Neural progenitor cell (in vitro differentiated cells): ENCODE results near the gene CDK5RAP2. TPM values are rescaled to one million over a fixed set of nuclear protein-coding genes. Genes with fewer than 3 reads are reported as not detected.
A peak's percentile ranks its signal among the peaks of the same experiment; 100 is the strongest.
"Not testable (repeated sequence)": the region's sequence is repeated elsewhere in the genome, so short reads cannot be mapped to it uniquely, and the experiment has no call there.

ENCODE experiments used
- DNase-seq: peaks from one replicate; pipeline ENCODE4 v3.0.0-alpha.2; 2016; ENCODE audit warnings: low spot score
- H2AFZ ChIP-seq: fragments of 200-600 bp; sonication (generic); replicated peaks from 2 replicates; pipeline ENCODE4 v1.6.1; 2016; ENCODE audit warnings: antibody characterized with exemption
- H3F3A ChIP-seq: fragments of 200-600 bp; sonication (generic); 2 replicates; pipeline ENCODE4 v1.6.1; 2016; ENCODE audit warnings: antibody characterized with exemption, low read depth
- H3K27ac ChIP-seq: fragments of 200-600 bp; sonication (generic); 2 replicates; pipeline ENCODE4 v1.5.1; 2016; ENCODE audit warnings: mild to moderate bottlenecking
- H3K27me3 ChIP-seq: fragments of 200-600 bp; sonication (generic); 2 replicates; pipeline ENCODE4 v1.6.1; 2016; ENCODE audit warnings: mild to moderate bottlenecking, moderate library complexity
- H3K36me3 ChIP-seq: fragments of 200-600 bp; sonication (generic); 2 replicates; pipeline ENCODE4 v1.5.1; 2016
- H3K4me1 ChIP-seq: fragments of 200-600 bp; sonication (generic); 2 replicates; pipeline ENCODE4 v1.6.1; 2016; ENCODE audit warnings: mixed run types
- H3K4me2 ChIP-seq: fragments of 200-600 bp; sonication (generic); 2 replicates; pipeline ENCODE4 v1.6.1; 2016
- H3K4me3 ChIP-seq: fragments of 200-600 bp; sonication (generic); 2 replicates; pipeline ENCODE4 v1.5.1; 2016
- H3K79me2 ChIP-seq: fragments of 200-600 bp; sonication (generic); 2 replicates; pipeline ENCODE4 v1.6.1; 2016; ENCODE audit warnings: low read depth
- H3K9ac ChIP-seq: fragments of 200-600 bp; sonication (generic); 2 replicates; pipeline ENCODE4 v1.6.1; 2016
- H3K9me3 ChIP-seq: fragments of 200-600 bp; sonication (generic); 2 replicates; pipeline ENCODE4 v1.5.1; 2016; ENCODE audit warnings: low read depth
- H4K20me1 ChIP-seq: fragments of 200-600 bp; sonication (generic); 2 replicates; pipeline ENCODE4 v1.6.1; 2016; ENCODE audit warnings: low read depth
- H3K27ac Mint-ChIP-seq: 3 replicates; pipeline ENCODE4 v1.8.0; 2021; ENCODE audit warnings: mixed read lengths
- H3K27me3 Mint-ChIP-seq: 2 replicates; pipeline ENCODE4 v1.8.0; 2022; ENCODE audit warnings: low read depth, mild to moderate bottlenecking, inconsistent platforms, moderate library complexity, mixed read lengths; ENCODE audit not compliant: insufficient read depth
- H3K36me3 Mint-ChIP-seq: 3 replicates; pipeline ENCODE4 v1.8.0; 2021; ENCODE audit warnings: mixed read lengths
- H3K4me1 Mint-ChIP-seq: 3 replicates; pipeline ENCODE4 v1.8.0; 2021; ENCODE audit warnings: mixed read lengths
- H3K4me3 Mint-ChIP-seq: 3 replicates; pipeline ENCODE4 v1.8.0; 2021; ENCODE audit warnings: mild to moderate bottlenecking, moderate library complexity, mixed read lengths
- H3K9me3 Mint-ChIP-seq: 3 replicates; pipeline ENCODE4 v1.8.0; 2020; ENCODE audit warnings: mixed read lengths
- CTCF ChIP-seq: fragments of 200-600 bp; sonication (generic); IDR thresholded peaks from 2 replicates; pipeline ENCODE4 v1.5.1; 2017; ENCODE audit warnings: antibody characterized with exemption, mild to moderate bottlenecking
- EZH2 ChIP-seq: fragments of 200-600 bp; sonication (generic); IDR thresholded peaks from 2 replicates; pipeline ENCODE4 v1.6.1; 2017; ENCODE audit warnings: antibody characterized with exemption, mild to moderate bottlenecking, moderate library complexity
- EZH2phosphoT487 ChIP-seq: fragments of 200-600 bp; sonication (generic); IDR thresholded peaks from 2 replicates; pipeline ENCODE4 v1.6.1; 2017; ENCODE audit warnings: antibody characterized with exemption
- total RNA-seq: library from RNA; depleted of rRNA; stranded (reverse); fragments of >200 nt; gene quantifications from 2 replicates; pipeline ENCODE4 v1.2.3, GENCODE V29; 2015; ENCODE audit warnings: low replicate concordance

CDK5RAP2 gene
- total RNA-seq, 1 donor from 2014 or later, result 62.5 TPM

GRCh38 chr9:120532475-120532874, 47.5 kb downstream of the CDK5RAP2 start:
- peaks cover 59% of the 10 kb centered on the region for H3K36me3 Mint-ChIP-seq
- no peaks in the 10 kb centered on the region for H3K27me3 Mint-ChIP-seq
- H3K4me3 Mint-ChIP-seq, result no peak overlapping the region

GRCh38 chr9:120531683-120532300, 48.2 kb downstream of the CDK5RAP2 start:
- no peaks in the 10 kb centered on the region for H3K4me1 Mint-ChIP-seq
- Histone ChIP-seq H2AFZ (no peak overlapping the region), H4K20me1 (peaks cover 11% of the 10 kb centered on the region), H3F3A (peaks cover 7% of the 10 kb centered on the region), H3K4me1 (peaks cover 14% of the 10 kb centered on the region), H3K36me3 (peaks cover 34% of the 10 kb centered on the region), H3K4me3 (no peak overlapping the region), H3K79me2 (no peaks in the 10 kb centered on the region), H3K4me2 (no peak overlapping the region), H3K27ac (no peak overlapping the region), H3K27me3 (no peaks in the 10 kb centered on the region), H3K9me3 (no peaks in the 10 kb centered on the region), H3K9ac (no peak overlapping the region)
- H3K27me3 Mint-ChIP-seq, result no peaks in the 10 kb centered on the region
- H3K36me3 Mint-ChIP-seq, result peaks cover 58% of the 10 kb centered on the region
- no peak for TF ChIP-seq EZH2
- peak; percentile 62 for TF ChIP-seq CTCF
- TF ChIP-seq EZH2phosphoT487, result no peak
- no peak overlapping the region for H3K27ac Mint-ChIP-seq
- DNase-seq, result peak; percentile 44
- no peaks in the 10 kb centered on the region for H3K9me3 Mint-ChIP-seq
- no peak overlapping the region for H3K4me3 Mint-ChIP-seq

More at GRCh38 chr9:120532475-120532874, 47.5 kb downstream of the CDK5RAP2 start:
- Histone ChIP-seq H3F3A (peaks cover 7% of the 10 kb centered on the region), H3K27ac (no peak overlapping the region), H3K79me2 (no peaks in the 10 kb centered on the region), H3K36me3 (peaks cover 34% of the 10 kb centered on the region), H3K4me2 (no peak overlapping the region), H3K27me3 (no peaks in the 10 kb centered on the region), H3K9me3 (no peaks in the 10 kb centered on the region), H4K20me1 (peaks cover 11% of the 10 kb centered on the region), H3K4me3 (no peak overlapping the region), H3K4me1 (peaks cover 14% of the 10 kb centered on the region), H3K9ac (no peak overlapping the region), H2AFZ (no peak overlapping the region)
- DNase-seq, result no peak
- Mint-ChIP-seq H3K4me1 (no peaks in the 10 kb centered on the region), H3K9me3 (no peaks in the 10 kb centered on the region), H3K27ac (no peak overlapping the region)
- no peak for TF ChIP-seq EZH2
- TF ChIP-seq EZH2phosphoT487, result no peak
- TF ChIP-seq CTCF, result no peak

- not testable (repeated sequence) for H3K9me3 Mint-ChIP-seq, H3K79me2 ChIP-seq, H3K4me3 ChIP-seq, H3K27me3 Mint-ChIP-seq, H3K27ac Mint-ChIP-seq, H3F3A ChIP-seq, H3K9ac ChIP-seq, H3K4me2 ChIP-seq, H2AFZ ChIP-seq, H3K27ac ChIP-seq, H3K27me3 ChIP-seq, H3K4me3 Mint-ChIP-seq, H4K20me1 ChIP-seq, DNase-seq, H3K4me1 Mint-ChIP-seq, H3K9me3 ChIP-seq
- peaks cover 25% of the 10 kb centered on the region for H3K36me3 ChIP-seq
- H3K36me3 Mint-ChIP-seq, result peaks cover 60% of the 10 kb centered on the region
- H3K4me1 ChIP-seq, result peaks cover 14% of the 10 kb centered on the region
These were observed 49.6 kb downstream of the CDK5RAP2 start for GRCh38 chr9:120530220-120530832.

- H3K27ac Mint-ChIP-seq, result peak overlapping the region; percentile 15
- H3K4me1 Mint-ChIP-seq, result peaks cover 6% of the 10 kb centered on the region
- H3F3A ChIP-seq, result no peaks in the 10 kb centered on the region
- H3K79me2 ChIP-seq, result no peaks in the 10 kb centered on the region
- no peaks in the 10 kb centered on the region for H4K20me1 ChIP-seq
- TF ChIP-seq CTCF, result no peak
- no peak for DNase-seq
- H3K4me2 ChIP-seq, result no peak overlapping the region
- no peak overlapping the region for H3K9ac ChIP-seq
- no peaks in the 10 kb centered on the region for H3K27me3 ChIP-seq
- H3K4me1 ChIP-seq, result peaks cover 7% of the 10 kb centered on the region
- H3K36me3 Mint-ChIP-seq, result peaks cover 55% of the 10 kb centered on the region
- no peaks in the 10 kb centered on the region for H3K9me3 Mint-ChIP-seq
- peaks cover 28% of the 10 kb centered on the region for H3K36me3 ChIP-seq
- no peaks in the 10 kb centered on the region for H3K27me3 Mint-ChIP-seq
- no peak overlapping the region for H3K4me3 ChIP-seq
- no peaks in the 10 kb centered on the region for H3K9me3 ChIP-seq
- H2AFZ ChIP-seq, result no peak overlapping the region
- no peak overlapping the region for H3K27ac ChIP-seq
- H3K4me3 Mint-ChIP-seq, result no peak overlapping the region
These were observed 51.1 kb downstream of the CDK5RAP2 start for GRCh38 chr9:120528829-120529228.
